SK-N-MC (cell line): ENCODE measurements around the gene POLDIP2.

Source experiments
- EZH2 ChIP-seq: fragments of 200-600 bp; sonication (generic); IDR thresholded peaks from one replicate; pipeline ENCODE4 v1.6.1; 2017; ENCODE audit warnings: antibody characterized with exemption
- POLR2AphosphoS5 ChIP-seq: IDR thresholded peaks from 2 replicates; pipeline ENCODE4 v1.6.1; 2012; ENCODE audit warnings: mild to moderate bottlenecking, low read depth, low read length, borderline replicate concordance

DNA sequence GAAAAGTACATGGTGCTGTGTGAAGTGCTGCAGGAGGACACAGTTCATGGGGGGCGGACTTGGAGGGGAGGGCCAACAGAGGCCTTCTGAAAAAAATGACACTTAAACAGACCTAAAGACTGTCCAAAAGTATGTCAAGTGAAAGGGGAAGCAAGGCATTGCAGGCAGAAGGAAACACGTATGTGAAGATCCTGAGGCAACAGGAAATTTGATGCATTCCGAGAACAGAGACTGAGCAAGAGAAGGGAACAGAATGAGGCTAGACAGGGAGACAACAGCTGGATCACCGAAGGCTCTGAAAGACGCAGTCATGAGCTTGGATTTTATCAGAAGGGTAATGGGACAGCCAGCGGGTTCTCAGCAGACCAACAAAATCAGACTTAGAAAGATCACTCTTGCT lies 23.2 kb downstream of the POLDIP2 start:
- TF ChIP-seq POLR2AphosphoS5 (no peak), EZH2 (no peak)
